NCI-H2107 (cell line): Measurements from ENCODE around the gene YBX2.
A peak's percentile ranks its signal among the peaks of the same experiment; 100 is the strongest.

Experiments
- DNase-seq: peaks from one replicate; lab custom pipeline; 2025; lab: John Stamatoyannopoulos, UW

The YBX2 gene

DNA sequence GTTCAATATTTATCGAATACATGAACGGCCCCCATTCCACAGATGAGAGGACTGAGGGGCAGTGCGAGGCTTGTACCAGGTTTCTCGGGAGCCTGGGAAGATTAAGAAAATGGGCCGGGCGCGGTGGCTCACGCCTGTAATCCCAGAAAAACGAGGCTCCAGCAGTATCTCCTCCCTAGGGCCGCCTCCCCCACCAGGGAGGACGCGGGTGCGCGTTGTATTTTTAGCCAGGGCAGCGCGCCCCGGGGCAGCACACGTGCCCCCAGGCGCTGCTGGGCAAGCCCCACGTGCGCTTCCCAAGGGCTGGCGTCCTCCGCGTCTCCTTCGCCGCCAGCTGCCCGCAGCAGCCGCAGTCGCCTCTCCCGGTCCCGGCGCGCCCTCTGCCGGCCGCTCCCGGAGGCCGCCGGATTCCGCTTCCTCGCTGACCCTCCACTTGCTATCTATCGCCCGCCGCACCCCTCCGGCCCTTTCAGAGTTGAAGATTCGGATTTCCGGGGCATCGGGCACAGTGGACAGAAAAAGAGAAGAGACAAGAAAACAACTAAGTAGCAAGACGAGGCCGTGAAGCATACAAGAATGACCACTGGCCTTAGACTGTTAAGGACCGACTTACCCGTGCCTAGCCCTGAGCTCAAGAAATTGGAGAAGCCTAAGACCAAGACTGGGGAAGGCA lies 1.9 kb upstream of the YBX2 start:
- DNase-seq, result peak; percentile 45

DNA sequence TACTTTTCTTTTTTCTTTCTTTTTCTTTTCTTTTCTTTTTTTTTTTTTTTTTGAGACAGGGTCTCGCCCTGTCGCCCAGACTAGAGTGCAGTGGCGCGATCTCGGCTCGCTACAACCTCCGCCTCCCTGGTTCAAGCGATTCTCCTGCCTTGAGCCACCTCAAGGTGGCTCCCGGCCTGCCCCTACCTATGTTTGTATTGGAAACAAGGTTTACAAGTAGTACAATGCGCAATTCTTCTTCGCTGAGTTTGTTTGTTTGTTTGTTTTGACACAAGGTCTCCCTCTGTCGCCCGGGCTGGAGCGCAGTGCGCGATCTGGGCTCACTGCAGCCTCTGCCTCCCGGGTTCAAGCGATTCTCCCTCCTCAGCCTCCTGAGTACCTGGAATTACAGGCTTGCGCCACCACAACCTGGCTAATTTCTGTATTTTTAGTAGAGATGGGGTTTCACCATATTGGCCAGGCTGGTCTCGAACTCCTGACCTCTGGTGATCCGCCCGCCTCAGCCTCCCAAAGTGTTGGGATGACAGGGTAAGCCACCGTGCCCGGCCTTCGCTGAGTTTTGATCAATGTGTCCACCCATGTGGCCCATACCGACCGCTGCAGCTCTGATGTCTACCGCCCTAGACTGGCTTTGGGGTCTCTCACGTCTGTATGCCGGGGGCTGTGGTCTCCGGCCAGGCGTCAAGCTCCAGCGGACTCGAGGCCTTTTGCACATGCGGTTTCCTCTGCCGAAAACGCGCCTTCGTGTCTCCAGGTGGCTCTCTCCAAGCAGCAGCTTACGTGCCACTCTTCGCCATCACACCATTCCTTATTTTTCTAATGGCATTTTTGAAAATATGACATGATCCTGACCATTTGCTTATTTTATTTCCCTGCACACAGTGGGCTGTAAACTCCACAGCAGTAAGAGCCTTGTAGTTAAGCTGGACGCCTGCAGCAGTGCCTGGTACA lies 1.1 kb upstream of the YBX2 start:
- no peak for DNase-seq

DNA sequence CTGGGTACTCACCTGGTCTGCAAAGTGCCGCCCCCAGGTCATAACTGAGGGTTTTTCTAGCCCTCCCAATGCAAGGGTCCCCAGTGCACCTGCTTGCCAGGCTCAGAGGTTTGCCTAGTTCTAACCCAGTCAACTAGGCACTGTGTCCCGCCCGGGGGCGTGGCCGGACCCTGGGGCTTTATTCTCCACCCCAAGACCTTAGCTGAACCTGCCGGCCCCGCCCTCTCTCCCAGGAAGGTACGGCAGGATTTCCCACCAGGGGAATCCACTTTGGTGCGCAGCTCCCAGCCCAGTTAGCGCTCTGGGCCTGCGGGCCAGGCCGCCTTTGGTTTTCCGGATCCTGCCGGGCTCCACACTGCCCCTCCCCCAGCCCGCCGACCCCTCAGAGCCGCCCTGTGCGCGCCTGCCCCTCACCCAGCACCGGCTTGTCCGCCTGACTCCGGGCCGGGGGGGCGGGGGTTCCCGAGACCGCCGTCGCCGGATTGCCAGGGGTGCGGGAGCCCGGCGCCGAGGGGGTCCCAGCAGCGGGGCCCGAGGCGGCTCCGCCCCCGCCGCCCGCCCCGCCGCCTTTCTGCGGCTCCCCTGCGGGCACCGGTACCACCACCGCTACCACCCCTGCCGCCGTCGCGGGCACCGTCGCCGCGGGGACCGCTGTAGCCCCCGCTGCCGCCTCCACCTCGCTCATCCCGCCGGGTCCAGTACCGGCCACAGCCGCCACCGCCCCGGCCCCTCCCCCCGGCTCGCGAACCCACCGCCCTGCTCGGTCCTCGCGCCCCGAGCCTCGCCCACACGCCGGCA lies 424 bp downstream of the YBX2 start:
- no peak for DNase-seq

DNA sequence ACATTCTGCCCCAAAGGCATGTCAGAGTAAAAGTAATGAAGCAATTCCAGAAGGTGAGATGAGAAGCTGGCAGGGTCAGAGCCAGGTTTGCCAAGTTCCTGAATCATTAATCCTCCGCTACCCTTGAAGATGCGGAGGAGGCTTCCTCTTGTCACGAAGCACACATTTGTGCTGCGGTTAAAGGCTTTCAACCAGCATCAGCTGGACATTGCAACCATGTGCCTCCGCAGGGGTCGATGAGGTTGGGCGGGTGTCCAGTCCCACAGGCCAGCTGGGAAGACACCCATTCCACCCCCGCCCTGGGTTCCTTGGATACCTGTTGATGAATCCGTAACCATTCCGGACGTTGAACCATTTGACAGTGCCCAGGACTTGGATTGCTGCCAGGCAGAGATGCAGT lies 1.3 kb downstream of the YBX2 start:
- no peak for DNase-seq

DNA sequence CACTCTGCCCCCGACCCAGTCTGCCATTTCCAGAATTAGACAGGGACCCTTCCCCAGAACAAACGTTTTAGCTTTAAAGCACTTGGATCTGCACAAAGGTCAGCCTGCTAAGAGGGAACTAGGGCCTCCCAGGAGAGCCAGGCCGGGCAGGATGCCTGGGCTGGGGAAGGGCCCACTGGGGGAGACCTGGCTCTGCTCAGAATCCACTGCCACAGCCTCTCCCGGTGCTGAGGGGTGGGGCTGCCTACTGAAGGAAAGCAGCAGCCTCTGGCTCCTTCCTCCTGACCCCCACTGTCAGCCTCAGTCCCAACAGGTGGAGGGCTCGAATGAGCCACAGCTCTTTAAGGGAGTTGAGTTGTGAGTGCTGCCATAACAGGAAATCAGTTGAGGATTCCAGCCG lies 1.7 kb downstream of the YBX2 start:
- DNase-seq, result no peak

DNA sequence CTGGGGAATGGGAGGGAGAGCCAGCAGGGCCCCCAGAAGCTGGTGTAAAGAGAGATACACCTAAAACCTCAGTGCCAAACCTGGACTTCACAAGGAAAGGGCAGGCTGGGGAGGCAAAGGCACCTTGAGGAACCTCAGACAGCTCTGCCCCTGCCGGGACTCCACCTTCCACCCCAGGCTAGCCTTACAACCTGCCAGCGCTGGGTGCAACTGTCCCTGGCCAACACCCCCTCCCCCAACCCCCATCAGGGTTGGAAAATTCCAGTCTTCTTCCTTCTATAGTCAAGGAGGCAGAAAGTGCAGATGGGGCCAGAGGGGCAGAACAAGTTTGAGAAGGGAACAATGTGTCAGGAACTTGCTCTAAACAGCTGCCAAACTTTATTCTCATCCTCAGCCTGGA lies 2.2 kb downstream of the YBX2 start:
- DNase-seq, result no peak

DNA sequence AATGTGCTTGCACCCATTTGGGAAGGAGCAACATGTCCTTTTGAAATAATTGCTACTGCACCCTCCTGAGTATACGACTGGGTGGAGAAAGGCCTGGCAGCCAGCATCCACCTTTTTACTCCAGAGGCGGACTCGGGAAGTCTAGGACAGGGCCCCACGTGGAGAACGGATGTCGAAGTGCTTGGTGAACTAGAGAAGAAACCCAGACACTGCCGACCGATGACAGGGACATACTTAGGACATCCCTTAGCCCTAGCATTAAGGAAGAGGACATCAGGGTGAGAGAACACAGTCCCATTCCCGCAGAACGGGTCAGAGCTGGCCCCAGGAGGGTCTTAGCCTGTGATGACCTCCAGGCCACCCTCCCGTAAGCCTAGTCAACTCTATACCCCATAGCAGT lies 3.8 kb downstream of the YBX2 start:
- DNase-seq, result no peak

DNA sequence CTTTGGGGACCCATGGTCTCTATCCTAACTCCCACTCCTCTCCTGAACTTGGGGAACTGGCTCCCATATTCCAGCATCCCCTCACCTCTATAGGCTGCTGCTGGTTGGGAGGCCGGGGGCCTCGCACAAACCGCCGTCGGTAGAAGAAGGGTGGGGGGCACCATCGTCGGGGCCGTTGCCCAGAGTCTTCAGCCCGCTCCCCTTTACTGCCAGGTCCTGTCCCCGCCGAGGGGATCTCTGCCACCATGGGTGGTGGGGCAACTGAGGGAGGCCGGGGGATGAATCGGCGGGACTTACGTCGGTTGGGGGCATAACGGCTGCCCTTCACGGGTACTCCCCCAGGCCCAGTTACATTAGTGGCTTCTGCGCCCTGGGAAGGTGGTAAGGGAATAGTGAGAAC lies 4.3 kb downstream of the YBX2 start:
- no peak for DNase-seq

DNA sequence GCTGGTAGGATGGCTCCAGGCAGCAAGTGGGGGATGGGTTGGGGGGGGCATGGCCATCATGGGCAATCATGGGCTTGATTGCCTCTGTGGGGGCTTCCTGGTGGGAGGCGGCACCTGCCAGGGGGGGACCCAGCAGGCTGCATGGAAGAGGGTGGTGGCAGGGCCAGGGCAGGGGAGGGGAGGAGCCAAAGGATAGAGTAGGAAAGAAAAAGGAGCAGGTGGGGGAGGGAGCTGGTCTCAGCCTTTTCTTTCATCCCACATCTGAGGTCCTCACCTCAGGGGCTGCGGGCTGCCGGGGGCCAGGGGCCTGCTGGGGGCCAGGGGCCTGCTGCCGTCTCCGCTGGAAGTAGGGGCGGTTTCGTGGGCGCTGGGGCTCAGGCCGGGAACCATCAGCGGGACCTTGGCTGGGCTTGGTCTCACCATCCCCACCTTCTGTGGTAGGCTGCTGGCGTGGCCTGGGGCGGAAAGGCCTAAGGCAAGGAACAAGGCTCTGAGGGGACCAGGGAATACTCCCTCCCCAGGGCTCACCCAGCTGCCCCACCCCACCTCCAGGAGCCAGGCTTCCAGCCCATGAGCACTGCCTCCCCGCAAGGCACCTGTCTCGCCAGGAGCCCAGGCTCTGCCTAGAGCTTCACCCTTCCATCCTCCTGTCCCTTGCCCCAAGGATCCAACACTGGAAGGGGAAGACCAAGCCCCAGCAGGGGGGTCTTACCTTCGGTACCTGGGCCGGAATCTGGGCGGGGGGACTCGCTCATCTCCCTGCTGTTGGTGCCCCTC lies 5.0 kb downstream of the YBX2 start:
- no peak for DNase-seq

DNA sequence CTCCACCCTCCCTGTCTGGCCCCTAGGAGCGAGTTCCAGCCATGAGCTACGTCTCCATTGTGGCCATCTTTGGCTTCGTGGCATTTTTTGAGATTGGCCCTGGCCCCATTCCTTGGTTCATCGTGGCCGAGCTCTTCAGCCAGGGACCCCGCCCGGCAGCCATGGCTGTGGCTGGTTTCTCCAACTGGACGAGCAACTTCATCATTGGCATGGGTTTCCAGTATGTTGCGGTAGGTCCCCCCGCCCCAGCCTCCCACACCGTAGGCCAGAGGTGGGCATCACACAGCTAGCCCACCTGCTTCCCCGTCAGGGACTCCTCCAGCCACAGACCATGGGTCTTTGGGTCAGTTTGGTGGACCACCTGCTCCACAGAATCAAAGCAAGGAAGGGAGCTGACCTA lies 8.8 kb downstream of the YBX2 start:
- DNase-seq, result no peak

DNA sequence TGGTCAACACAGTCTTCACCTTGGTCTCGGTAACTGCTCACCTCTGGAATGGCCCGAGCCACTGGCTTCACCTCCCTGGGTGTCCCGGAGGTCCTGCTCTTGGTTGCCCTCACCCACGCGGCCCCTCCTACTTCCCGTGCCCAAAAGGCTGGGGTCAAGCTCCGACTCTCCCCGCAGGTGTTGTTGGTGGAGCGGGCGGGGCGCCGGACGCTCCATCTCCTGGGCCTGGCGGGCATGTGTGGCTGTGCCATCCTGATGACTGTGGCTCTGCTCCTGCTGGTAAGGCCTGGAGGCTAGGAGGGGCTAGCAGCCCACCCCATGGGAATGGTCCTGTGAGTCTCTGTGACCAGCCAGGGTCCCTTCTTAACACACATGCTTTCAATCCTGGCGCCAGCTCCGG lies 9.5 kb downstream of the YBX2 start:
- DNase-seq, result no peak

DNA sequence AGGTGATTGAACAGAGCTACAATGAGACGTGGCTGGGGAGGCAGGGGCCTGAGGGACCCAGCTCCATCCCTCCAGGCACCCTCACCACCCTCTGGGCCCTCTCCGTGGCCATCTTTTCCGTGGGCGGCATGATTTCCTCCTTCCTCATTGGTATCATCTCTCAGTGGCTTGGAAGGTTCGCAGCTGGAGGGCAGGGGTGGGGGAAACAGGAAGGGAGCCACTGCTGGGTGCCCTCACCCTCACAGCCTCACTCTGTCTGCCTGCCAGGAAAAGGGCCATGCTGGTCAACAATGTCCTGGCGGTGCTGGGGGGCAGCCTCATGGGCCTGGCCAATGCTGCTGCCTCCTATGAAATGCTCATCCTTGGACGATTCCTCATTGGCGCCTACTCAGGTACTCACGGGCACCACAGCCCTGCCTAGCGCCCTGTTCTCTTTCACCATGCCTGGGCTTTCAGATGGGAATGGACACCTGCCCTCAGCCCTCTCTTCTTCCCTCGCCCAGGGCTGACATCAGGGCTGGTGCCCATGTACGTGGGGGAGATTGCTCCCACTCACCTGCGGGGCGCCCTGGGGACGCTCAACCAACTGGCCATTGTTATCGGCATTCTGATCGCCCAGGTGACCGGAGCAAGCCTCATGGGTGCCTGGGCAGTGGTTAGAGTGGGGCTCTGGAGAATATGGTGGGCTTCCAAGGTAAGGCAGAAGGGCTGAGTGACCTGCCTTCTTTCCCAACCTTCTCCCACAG lies 10.8 kb downstream of the YBX2 start:
- no peak for DNase-seq

DNA sequence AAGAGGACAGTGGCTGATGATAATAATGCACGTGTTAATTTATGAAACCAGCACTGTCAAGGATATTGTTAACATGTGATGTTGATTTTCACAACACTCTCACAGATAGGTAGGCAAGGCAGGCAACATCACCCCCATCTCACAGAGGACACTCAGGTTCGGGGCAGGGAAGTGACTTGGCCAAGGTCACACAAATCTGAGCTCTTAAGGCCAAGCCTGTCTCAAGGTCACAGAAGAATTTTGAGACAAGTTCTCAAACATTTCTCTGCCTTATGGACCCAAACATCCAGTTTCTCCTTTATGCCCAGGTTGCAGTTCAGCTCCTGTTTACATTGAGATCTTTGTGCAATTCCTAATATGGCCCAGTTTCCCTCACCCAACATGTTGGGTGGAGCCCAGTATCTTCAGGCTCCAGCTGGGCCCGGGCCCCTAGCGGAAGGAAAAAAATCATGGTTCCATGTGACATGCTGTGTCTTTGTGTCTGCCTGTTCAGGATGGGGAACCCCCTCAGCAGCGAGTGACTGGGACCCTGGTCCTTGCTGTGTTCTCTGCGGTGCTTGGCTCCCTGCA lies 11.6 kb downstream of the YBX2 start:
- DNase-seq, result no peak

DNA sequence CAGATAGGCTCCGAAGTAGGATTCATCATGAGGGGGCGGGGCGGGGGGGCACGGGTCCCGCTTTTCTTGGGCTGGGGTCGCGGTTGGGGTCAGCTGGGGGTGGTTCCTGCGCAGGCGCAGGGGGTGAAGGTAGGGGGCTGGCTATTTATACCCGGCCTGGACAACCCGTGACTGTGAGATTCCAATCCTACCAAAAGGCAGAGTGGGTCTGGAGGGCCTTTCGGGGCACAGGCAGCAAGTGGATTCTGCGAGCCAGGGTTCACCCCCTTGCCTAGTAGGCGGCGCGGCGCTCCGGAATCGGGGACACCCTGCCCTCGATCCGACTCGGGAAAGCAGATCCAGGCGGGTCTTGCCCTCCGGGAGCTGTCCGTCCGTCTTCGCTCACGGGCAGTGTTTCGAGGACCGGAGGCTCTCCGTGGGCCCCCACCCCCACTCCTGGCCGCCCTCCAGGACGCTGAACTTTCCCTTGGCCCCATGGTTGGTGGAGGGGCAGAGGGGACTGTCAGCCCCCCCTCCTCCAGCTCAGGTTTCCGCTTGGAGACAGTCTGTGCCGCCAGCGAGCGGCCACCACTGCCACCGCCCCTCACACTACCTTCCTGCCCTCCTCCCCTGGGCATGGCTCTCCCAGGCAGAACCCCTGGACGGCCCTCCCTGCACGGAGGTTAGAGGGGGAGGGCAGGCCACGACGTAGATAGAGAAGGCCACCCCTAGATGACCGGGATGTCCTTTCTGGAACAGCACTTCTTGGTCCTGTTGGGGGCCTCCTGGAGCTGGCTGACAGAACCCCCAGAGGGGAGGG lies 12.3 kb downstream of the YBX2 start:
- no peak for DNase-seq

DNA sequence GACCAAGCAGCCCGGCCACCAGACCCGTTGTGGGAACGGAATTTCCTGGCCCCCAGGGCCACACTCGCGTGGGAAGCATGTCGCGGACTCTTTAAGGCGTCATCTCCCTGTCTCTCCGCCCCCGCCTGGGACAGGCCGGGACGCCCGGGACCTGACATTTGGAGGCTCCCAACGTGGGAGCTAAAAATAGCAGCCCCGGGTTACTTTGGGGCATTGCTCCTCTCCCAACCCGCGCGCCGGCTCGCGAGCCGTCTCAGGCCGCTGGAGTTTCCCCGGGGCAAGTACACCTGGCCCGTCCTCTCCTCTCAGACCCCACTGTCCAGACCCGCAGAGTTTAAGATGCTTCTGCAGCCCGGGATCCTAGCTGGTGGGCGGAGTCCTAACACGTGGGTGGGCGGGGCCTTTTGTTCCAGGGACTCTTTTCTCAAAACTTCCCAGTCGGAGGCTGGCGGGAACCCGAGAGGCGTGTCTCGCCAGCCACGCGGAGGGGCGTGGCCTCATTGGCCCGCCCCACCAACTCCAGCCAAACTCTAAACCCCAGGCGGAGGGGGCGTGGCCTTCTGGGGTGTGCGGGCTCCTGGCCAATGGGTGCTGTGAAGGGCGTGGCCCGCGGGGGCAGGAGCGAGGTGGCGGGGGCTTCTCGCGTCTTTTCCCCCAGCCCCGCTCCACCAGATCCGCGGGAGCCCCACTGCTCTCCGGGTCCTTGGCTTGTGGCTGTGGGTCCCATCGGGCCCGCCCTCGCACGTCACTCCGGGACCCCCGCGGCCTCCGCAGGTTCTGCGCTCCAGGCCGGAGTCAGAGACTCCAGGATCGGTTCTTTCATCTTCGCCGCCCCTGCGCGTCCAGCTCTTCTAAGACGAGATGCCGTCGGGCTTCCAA lies 13.1 kb downstream of the YBX2 start, which contains the start of gene SLC2A4:
Gene SLC2A4, plus strand, starts transcription at position 645 of the 879 bp plus-strand sequence. Its CDS starts 217 bp downstream, at position 862.
- DNase-seq, result peak; percentile 17

DNA sequence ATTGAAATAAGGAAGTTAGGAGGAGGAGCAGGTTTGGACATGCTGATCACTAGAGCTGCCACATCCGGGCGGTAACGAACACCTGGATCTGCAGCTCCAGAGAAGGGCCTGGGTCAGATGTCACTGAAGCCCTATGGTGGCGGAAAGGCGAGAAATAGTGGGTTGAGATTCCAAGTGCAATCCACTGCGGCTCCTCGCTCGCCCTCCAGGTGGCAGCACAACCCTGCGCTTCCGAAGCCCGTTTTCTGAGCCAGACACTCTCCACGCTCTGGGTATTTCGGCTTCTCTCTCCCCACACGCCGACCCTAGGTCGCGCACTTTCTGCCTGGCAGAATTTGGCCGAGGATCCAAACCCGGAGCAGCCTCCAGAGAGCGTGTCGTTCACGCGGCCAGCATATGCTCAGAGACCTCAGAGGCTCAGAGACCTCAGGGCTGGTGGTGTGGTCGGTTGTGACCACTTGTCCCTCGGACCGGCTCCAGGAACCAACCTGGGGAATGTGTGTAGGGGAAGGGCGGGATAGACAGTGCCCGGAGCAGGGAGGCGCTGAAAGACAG lies 13.8 kb downstream of the YBX2 start:
- DNase-seq, result peak; percentile 21

DNA sequence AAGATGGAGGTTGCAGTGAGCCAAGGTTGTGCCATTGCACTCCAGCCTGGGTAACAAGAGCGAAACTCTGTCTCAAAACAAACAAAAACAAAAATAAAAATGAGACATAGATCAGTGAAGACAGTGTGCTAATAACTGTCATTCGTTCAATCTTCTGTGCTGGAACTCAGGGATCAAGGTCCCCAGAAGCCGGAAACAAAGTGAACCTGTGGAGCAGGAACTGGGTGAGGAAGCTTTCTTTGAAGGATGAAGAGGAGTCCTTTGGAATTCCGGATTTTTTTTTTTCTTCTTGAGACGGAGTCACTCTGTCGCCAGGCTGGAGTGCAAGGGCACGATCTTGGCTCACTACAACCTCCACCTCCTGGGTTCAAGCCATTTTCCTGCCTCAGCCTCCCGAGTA lies 15.0 kb downstream of the YBX2 start:
- DNase-seq, result no peak

DNA sequence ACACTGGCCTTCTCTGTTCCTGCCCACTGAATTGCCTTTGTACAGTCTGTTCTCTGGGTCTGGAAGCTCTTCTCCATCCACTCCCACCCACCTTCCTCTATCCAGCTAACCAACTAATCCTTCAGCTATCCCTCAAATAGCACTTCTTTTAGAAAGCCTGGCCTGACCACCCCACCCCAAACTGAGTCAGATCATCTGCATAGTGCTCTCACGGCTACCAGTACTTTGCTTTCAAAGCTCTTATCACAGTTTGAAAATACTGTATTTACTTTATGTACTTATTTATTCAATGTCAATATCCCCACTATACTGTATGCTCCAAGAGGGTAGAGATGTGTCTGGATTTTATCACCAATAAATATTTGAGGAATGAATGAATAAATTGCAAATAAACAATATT lies 27.7 kb downstream of the YBX2 start:
- DNase-seq, result no peak

DNA sequence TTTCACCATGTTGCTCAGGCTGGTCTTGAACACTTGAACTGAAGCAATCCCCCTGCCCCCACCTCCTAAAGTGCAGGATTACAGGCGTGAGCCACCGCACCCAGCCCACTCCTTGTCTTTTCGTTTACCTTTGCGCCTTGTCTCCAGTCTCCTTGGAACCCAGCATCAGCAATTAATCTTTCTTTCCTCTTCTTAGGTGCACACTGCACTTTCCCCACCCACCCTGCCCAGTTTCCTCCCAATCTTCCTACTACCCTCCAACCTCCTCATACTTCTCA lies 30.7 kb downstream of the YBX2 start:
- no peak for DNase-seq
